Iris pigment epithelial cell (primary cell): ENCODE measurements around the gene COG5.
A peak's percentile ranks its signal among the peaks of the same experiment; 100 is the strongest.

Experiments
- DNase-seq: peaks from one replicate; pipeline ENCODE4 v3.0.0-alpha.2; 2011; ENCODE audit warnings: low read depth

Gene COG5

DNA sequence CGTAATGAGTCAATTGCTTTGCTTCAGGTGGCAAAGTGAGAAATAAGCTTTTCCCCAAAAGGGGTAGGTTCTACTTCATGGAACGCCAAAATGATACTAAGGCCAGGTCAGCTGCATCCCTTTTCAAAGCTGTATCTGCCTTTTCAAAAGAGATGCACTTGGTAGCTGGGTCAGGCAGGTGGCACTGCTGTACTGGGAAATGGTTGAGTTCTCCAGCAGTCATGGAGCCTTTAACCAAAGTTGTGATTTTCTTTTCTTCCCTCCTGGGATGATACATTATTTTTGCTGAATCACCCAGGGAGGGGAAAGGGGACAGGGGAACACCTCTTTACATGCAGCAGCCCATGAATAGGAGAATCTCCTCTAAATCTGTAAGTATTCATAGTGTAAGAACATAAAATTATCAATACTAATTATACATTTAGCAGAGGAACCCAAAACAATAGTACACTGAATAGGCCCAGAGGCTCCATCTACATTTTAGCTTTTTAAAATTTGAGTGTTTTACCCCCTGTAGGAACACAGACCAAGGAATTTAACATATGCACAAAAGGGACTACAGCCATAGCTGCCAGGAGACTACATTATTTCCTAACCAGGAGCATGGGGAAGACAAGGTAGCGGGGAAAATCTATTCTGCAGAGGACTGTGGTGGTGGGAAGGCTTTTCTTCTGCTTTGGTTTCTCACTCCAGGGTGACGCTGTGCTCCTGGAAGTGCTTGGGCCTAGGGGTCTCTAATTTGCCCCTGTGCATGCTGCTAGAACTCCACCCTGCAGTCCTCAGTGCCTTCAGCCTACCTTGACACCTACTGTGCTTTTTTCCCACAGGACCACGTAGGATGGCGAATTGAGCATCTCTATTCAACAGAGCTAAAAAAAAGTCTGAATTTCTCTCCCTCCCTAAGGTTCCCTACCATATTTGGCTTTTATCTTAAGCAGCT, 100.3 kb downstream of the COG5 start:
- DNase-seq: peak; percentile 73

GRCh38 chr7:107461938-107462533, 101.7 kb downstream of the COG5 start:
- DNase-seq: no peak

DNA sequence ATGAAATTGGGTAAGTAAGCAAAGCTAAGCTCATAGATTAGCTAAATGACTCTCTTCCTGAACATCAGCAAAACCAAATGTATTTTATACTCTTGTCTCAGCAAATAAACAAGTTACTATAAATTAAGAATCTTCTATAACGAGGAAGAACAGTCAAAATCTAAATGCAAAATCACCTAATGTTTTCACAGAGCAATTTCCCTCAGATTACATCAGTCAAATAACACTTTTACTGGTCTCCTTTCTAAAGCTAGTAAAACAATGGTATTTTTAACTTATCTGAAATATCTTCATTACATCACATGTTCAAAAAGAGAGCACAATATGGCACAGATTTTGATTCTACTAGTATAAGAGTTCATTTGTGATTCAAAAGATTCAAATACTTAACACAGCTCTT, 110.3 kb downstream of the COG5 start:
- DNase-seq: no peak

GRCh38 chr7:107450970-107451369, 112.8 kb downstream of the COG5 start:
- no peak for DNase-seq

DNA sequence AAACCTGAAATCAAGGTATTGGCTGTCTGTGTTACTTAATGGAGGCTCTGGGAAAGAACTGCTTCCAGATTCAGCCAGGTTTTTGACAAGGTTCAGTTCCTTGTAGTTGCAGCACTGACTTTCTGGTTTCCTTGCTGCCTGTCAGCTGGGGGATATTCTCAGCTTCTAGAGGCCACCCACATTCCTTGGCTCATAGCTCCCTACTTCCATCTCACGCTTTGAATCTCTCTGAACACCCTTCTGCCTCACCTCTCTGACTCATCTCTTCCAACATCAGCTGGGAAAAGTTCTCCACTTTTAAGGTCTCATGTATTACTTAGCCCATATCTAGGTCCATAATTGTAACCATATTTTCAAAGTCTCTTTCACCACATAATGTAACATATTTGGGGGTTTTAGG, 116.7 kb downstream of the COG5 start:
- peak; percentile 76 for DNase-seq

- DNase-seq: peak; percentile 59
Observed at GRCh38 chr7:107446531-107446930, 117.2 kb downstream of the COG5 start.

DNA sequence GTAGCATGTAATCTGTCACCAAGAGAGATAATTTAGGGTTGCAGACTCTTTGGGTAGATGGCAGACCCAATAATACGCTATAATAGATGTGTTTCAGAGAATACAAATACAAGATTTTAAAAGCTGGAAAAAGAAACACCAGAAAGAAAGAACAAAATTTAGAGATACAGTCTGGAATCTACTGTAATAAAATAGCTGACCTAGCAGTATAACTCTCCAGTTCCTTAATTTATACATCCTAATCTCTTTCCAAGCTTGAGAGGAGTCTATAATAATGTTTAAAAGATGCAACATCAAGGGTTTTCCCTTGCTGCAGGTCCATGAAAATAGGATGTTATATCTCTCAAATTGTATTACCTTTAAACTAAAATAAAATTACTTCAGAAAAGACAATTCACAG, 121.0 kb downstream of the COG5 start:
- no peak for DNase-seq

DNA sequence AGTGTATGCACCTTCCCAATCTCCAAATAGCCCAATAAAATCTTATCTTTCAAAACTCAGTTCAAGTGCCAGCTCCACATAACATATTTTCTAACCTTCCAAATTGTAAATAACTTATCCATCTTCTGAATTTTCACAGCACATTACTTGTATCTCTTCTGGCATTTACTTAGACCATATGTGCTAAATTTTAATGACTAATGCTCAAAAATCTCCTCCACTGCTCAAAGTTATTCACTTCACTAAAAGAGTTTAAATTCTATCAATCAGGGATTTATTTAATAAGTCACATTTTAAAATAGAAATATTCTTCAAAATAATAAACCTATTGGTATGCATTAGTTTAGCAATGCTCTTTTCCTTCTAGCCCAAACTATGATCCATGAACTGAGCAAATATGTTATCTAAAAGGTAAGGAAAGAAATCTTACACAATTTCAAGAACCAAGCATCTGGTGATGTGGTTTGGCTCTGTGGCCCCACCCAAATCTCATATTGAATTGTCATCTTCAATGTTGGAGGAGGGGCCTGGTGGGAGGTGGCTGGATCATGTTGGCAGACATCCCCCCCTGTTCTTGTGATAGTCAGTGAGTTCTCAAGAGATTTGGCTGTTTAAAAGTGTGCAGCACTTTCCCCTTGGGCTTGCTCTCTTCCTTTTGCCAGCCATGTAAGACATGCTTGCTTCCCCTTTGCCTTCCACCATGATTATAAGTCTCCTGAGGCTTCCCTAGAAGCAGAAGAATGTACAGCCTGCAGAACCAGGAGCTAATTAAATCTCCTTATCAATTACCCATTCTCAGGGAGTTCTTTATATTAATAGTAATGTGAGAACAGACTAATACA, 121.9 kb downstream of the COG5 start:
- DNase-seq: no peak

GRCh38 chr7:107439025-107439424, 124.7 kb downstream of the COG5 start:
- no peak for DNase-seq

GRCh38 chr7:107435749-107436148, 128.0 kb downstream of the COG5 start:
- no peak for DNase-seq

GRCh38 chr7:107432261-107432660, 131.5 kb downstream of the COG5 start:
- peak; percentile 27 for DNase-seq

GRCh38 chr7:107430057-107430456, 133.7 kb downstream of the COG5 start:
- DNase-seq: no peak

- no peak for DNase-seq
Observed at GRCh38 chr7:107428642-107429041, 135.1 kb downstream of the COG5 start.

GRCh38 chr7:107427462-107427861, 136.3 kb downstream of the COG5 start:
- DNase-seq: no peak

DNA sequence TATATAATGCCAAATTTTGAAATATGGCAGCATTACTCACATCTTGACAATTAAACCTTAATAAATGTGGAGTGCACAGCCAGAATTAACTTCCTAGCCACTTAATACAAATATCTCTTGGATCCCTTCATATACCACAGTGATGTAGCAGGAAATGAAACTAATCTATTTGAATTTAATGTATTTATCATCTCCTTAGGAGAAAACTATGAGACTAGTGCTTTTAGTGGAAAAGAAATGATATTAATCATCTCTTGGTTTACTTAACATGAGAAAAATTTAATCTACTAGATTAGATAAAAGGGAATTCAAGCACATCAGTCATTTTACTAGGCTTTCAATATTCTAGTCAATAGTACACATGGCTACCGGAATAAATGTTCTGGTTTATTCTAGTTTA, 149.5 kb downstream of the COG5 start:
- DNase-seq: no peak

- DNase-seq: peak; percentile 34
Observed at GRCh38 chr7:107408349-107408748, 155.4 kb downstream of the COG5 start.

DNA sequence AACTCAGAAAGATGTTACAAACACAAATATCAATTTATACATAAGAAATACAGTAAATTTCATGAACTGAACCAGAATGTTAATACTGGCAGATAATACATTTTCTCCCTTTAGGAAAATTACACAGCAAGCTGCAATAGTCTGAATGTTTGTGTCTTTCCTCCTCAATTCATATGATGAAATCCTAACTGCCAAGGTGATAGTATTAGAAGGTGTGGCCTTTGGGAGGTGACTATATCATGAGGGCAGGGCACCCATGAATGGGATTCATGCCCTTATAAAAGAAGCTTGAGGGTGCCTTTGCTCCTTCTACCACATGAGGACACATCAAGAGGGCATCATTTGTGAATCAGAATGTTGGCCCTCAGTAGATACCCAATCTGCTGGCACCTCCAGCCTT, 158.2 kb downstream of the COG5 start:
- DNase-seq: no peak

DNA sequence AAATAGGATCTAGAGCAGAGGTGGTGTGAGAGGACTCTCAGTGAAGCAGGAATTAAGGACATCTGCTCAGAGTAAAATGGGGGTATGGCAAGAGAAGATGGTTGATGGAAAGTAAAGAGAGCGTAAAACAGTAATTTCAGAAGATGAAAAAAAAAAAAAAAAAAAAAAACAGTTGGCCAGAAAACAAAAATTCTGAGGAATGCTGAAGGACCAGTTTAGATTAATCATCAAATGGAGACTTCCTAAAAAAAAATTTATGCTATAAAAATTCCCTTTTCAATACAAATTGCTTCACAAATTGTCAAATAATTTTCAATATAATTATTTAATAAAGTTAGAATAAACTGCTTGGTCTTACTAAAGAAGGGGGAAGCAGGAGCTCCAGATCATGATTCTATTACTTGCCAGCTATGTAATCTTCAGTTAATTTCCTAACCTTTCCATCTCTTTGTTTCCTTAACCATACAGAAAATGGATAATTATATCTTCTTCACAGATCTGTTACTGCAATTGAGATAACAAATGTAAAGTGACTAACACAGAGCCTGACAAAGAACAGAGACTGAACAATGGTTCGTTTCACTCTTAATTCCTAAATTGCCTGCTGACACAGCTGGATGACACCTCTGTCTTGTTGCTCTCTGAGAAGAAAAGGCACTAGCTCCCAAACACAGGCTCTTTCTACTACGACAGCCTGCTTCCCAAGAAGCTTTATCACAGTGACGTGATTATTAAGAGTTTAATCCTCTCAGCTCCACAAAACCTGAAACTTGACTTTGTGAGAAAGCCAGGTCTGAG, 158.8 kb downstream of the COG5 start:
- DNase-seq: no peak

DNA sequence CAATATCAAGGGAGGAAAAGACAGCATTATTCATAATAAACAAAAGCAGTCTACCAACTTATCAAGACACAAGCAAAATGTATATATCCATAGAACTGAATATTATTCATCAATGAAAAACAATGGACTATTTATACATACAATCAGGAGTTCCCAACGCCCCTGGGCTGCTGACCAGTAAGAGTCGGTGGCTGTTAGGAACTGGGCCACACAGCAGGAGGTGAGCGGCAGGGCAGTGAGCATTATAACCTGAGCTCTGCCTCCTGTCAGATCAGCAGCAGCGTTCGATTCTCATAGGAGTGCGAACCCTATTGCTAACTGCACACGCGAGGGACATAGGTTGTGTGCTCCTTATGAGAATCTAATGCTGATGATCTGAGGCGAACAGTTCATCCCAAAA, 165.6 kb downstream of the COG5 start:
- no peak for DNase-seq

DNA sequence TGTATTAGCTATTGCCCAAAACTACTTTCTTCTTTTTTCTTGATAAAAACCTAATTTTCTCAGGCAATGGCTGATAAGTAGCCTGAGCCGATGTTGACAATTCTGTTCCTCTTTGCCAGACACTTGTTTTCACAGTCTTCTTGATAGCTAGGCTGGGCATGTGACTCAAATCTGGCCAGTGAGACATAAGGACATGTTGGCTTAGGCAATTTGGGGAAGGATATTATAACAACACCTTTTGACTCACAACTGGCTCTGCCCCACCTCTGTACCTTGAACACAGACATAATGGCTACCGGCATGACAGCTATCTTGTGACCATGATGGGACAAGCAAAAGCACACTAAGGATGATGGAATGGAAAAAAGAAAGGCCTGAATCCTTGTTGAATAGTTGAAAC, 166.7 kb downstream of the COG5 start:
- no peak for DNase-seq

DNA sequence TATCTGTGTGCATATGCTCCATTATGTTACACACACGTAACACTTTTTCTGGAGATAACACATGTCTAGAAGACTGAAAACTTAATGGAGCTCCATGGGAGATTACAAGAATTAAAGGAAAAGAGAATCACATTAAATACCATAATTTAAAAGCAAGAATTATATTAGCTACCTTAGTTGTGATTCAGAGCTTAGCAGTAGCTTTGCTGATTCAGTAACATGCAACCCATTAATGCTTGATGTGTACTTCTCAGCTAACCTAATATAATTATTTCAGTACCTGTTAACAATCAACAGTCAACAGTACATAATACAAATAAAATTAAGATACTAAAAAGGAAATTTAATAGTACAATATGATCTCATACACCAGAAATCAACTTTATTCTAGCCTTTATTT, 167.6 kb downstream of the COG5 start:
- no peak for DNase-seq

DNA sequence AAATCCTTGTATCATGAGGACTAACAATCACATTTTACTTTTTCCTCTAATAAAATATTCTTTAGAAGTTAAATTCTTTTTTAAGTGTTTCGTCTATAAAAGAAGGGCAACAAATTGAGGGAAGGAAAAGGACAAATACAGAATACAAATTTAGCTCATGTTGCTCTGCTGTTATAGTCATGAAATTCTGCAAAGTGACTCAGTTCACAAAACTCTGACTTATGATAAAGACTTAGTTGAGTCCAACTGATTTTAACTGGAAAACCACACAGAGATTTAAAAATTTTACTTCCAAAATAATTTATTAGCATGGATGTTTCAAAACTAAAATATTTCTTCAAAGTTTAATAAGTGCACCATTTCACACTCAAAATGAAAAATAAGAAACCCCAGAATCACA, 168.9 kb downstream of the COG5 start:
- DNase-seq: peak; percentile 66
